SKM-1 (cell line): ENCODE results near the gene CNNM4.

Experiments used
- DNase-seq: peaks from one replicate; lab custom pipeline; 2025; ENCODE audit not compliant: unreplicated experiment; lab: John Stamatoyannopoulos, UW

Gene CNNM4

GRCh38 chr2:96760036-96760985, at the start of gene CNNM4:
CNNM4 (plus strand) TSS chr2:96760902; CDS start chr2:96761000, 98 bp downstream.
- DNase-seq: peak; percentile 80

GRCh38 chr2:96710985-96711384, 49.7 kb upstream of the CNNM4 start:
- DNase-seq: no peak

GRCh38 chr2:96715658-96716057, 45.0 kb upstream of the CNNM4 start:
- no peak for DNase-seq

GRCh38 chr2:96716388-96716787, 44.3 kb upstream of the CNNM4 start:
- no peak for DNase-seq

- no peak for DNase-seq
These were observed 34.6 kb upstream of the CNNM4 start for GRCh38 chr2:96726131-96726530.

GRCh38 chr2:96727431-96727830, 33.3 kb upstream of the CNNM4 start:
- DNase-seq: no peak

GRCh38 chr2:96729748-96730147, 31.0 kb upstream of the CNNM4 start:
- no peak for DNase-seq

- no peak for DNase-seq
These were observed 30.5 kb upstream of the CNNM4 start for GRCh38 chr2:96730212-96730611.

- DNase-seq: no peak
These were observed 26.8 kb upstream of the CNNM4 start for GRCh38 chr2:96733931-96734330.

GRCh38 chr2:96734880-96735583, 25.7 kb upstream of the CNNM4 start:
- DNase-seq: no peak

- no peak for DNase-seq
These were observed 23.5 kb upstream of the CNNM4 start for GRCh38 chr2:96737251-96737650.

GRCh38 chr2:96737831-96738230, 22.9 kb upstream of the CNNM4 start:
- no peak for DNase-seq

GRCh38 chr2:96739076-96739632, 21.5 kb upstream of the CNNM4 start:
- DNase-seq: no peak

- DNase-seq: peak; percentile 84
These were observed 20.9 kb upstream of the CNNM4 start, which contains the start of gene LMAN2L for GRCh38 chr2:96739633-96740428. LMAN2L (minus strand) TSS chr2:96740064; CDS start chr2:96740040, 24 bp downstream.

- no peak for DNase-seq
These were observed 13.6 kb upstream of the CNNM4 start for GRCh38 chr2:96747061-96747617.

- DNase-seq: no peak
These were observed 8.9 kb upstream of the CNNM4 start for GRCh38 chr2:96751800-96752199.

GRCh38 chr2:96753661-96754282, 6.9 kb upstream of the CNNM4 start:
- DNase-seq: no peak

- no peak for DNase-seq
These were observed 6.4 kb upstream of the CNNM4 start for GRCh38 chr2:96754317-96754716.

GRCh38 chr2:96756788-96757476, 3.8 kb upstream of the CNNM4 start:
- no peak for DNase-seq

GRCh38 chr2:96757477-96757860, 3.2 kb upstream of the CNNM4 start:
- DNase-seq: no peak
